GM18870 (cell line): ENCODE data around the gene KDM2A.
"Not testable (repeated sequence)": the region's sequence is repeated elsewhere in the genome, so short reads cannot be mapped to it uniquely, and the experiment has no call there.

ENCODE experiments used
- ATAC-seq: cut with Tn5 transposase; IDR thresholded peaks from one replicate; pipeline ENCODE4 v1.9.1; 2021; ENCODE audit warnings: moderate library complexity; ENCODE audit not compliant: unreplicated experiment

KDM2A gene

DNA sequence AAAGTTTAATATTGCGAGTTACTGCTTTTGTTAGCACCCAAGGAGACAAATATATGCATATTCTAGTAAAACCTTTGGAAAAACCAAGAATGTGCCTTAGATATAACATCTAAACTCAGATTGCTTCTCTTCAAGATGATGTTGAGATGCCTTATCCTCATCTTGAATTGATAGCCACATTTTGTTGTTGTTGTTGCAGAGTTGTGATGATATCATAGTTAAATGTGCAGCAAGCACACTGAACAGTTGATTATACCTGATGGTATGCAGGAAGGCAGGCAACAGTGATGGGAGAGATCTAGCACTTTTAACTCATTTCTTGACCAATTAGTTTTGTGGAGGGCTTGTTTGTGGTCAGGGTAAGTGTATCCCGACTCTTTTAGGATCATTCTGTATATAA, 48.0 kb downstream of the KDM2A start:
- ATAC-seq: no peak

DNA sequence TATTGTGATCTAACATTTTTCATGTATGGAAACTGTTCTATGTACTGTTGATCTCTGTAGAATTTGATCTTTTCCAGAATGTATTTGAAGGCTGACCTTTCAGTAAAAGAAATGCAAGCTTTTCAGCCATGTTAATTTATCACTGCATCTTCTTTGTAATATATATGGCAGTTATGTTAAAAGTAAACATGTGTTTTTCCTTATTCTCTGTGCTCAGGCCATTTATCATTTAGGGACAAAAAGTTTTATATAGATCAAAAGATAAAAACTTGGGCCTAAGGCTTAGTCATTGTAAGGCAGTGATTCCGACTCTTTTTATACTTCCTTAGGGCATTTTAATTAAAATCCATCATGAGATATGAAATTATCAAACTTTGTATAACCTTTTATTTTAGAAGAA, 48.7 kb downstream of the KDM2A start:
- no peak for ATAC-seq

DNA sequence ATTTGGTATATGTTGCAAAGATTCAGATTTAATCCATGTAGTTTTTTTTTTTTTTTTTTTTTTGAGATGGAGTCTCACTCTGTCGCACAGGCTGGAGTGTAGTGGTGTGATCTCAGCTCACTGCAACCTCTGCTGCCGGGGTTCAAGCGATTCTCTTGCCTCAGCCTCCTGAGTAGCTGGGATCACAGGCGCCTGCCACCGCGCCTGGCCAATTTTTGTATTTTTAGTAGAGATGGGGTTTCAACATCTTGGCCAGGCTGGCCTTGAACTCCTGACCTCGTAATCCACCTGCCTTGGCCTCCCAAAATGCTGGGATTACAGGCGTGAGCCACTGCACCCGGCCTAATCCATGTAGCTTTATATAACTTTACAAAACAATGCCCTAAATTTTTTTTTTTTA, 49.8 kb downstream of the KDM2A start:
- not testable (repeated sequence) for ATAC-seq

DNA sequence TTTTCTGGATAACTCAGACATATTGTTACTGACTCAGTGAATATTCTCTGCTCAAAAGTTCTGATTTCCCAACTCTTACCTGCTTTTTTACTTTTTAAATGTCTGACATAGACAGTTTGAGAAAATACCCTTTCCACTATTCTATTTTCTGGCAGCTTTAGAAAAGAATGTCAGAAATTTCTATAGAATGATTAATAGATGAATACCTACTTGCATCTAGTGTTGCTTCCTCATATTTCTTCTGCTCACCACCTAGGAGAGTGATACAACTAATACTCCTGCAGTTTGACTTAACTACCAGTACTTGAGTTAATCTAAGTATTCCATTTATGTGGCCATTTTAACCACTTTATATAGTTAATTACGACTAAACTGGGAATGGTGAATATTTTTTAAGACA, 55.2 kb downstream of the KDM2A start:
- no peak for ATAC-seq

DNA sequence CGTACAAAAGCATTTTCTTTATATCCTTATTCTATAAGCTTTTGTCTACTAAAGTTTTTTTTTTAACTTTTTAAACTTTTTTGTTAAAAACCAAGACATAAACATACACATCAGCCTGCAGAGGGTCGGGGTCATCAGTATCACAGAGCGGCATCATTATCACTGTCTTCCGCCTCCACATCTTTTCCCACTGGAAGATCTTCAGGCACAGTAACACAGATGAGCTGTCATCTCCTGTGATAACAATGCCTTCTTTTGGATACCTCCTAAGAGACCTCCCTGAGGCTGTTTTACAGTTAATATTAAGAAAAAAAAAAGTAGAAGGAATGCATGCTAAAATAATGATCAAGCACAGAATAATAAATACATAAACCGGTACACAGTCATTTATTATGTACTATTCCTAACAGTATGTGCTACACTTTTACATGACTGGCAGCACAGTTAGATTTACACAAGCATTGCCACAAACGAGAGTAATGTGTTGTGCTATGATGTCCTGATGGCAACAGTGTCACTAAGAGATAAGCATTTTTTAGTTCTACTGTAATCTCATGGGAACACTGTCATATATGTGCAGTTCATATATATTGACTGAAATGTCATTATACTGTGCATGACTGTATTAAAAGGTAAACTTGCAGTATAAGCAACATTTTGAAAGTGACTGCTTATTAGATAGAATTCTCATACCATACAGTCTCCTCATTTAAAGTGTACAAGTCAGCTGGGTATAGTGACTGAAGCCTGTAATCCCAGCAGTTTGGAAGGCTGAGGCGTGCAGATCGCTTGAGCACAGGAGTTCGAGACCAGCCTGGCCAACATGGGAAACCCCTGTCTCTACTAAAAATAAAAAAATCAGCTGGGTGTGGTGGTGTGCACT, 58.6 kb downstream of the KDM2A start:
- no peak for ATAC-seq

DNA sequence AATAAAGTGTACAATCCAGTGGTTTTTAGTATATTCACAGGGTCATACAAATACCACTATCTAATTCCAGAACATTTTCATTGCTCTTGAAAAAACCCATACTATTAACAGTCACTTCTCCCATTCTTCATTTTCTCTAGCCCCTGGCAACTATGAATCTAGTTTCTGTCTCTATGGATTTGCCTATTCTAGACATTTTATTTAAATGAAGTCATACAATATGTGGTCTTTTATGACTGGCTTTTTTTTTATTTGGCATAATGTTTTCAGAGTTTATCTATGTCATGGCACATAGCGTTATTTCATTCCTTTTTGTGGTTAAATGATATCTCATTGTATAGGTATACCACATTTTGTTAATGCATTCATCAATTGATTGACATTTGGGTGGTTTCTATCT, 59.4 kb downstream of the KDM2A start:
- ATAC-seq: no peak

DNA sequence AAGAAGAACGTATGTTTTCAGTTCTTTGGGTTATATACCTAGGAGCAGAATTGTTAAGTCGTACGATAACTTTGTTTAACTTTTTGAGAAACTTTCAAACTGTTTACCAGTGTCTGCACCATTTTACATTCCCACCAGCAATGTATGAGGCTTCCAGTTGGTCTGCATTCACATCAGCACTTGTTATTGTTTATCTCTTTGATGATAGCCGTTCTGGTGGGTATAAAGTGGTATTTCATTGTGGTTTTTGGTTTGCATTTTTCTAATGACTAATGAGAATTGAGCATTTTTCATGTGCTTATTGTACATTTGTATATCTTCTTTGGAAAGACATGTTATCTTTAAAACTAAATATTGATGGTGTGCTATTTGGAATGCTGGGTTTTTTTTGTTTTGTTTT, 59.8 kb downstream of the KDM2A start:
- no peak for ATAC-seq

DNA sequence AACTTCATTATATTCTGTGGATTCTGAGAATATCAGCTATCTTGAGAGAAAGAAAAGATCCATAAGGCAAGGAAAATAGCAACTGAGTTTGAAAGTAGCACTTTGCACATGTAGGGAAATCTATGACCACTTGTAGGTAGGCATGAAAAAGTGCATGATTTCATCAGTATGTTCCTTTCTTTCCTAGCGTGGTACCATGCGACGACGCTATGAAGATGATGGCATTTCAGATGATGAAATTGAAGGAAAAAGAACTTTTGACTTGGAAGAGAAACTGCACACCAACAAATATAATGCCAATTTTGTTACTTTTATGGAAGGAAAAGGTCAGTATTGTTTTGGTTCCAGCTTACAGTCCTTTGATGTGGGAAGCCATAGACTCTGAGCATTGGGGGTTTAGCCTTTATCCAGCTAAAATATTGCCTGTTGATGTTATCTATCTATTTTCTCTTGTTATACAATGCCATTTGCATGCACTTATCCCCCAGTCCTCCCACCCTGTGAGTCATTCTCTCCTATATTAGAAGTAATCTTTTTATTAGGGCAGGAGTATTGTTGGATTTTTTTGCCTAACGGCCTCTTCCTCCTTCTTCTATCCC, 60.9 kb downstream of the KDM2A start:
- ATAC-seq: no peak

DNA sequence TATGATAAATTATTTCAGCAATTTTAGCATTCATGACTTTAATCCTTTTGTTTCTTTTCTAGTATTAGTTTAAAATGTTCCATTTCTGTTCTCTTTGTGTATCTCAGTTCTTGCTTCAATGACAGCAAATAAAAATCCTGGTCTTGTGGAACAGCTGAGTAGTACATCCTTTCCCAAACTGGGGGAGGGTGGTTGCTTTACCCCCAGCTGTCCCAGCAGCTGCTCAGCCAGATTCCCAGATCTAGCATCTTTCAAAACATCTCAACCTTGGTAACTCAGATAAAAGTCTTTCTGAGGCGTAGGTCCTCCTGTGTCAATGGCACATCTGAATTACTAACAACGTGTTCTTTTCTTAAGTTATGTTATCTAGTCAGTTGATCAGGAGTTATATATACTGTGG, 75.0 kb downstream of the KDM2A start:
- ATAC-seq: no peak

DNA sequence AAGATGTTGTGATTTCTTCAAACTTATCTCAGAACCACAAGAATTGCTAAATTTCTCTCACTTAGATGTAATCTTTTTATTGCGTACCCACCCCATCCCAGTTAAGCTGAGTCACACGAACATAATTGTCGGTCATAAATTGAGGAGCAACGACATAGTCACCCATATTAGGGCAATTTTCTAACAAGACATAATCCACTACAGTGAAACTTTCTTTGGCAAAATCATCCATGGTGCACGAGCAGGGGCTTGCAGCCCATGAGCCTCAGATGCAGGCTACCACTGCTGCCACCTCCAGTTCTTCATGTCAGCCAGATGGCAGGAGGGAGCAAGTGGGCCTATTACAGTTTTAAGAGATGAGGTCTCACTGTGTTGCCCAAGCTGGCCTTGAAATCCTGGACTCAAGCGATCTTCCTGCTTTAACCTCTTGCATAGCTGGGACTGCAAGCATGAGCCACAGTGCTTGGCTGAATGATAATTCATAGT, 77.0 kb downstream of the KDM2A start:
- ATAC-seq: no peak

DNA sequence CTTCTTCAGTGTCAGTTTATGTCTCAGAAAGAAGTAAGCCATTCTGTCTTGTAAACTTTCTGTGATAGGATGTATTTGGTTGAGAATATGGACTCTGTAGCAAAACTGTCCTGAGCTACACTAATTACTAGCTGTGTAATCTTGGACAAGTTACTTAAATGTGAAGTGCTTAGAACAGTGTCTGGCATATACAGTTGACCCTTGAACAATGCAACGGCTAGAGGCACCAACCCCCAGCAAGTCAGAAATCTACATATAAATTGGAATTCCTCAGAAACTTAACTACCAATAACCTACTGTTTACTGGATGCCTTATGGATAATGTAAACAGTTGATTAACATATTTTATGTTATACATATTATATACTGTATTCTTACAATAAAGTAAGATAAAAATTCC, 78.5 kb downstream of the KDM2A start:
- no peak for ATAC-seq

DNA sequence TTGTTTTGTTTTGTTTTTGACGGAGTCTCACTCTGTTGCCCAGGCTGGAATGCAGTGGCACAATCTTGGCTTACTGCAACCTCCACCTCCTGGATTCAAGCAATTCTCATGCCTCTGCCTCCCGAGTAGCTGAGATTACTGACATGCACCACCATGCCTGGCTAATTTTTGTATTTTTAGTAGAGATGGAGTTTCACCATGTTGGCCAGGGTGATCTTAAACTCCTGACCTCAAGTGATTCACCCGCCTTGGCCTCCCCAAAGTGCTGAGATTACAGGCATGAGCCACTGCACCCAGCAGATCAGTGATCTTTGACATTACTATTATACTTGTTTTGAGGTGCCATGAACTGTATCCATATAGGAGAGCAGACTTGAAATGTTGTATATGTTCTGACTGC, 79.7 kb downstream of the KDM2A start:
- ATAC-seq: not testable (repeated sequence)

DNA sequence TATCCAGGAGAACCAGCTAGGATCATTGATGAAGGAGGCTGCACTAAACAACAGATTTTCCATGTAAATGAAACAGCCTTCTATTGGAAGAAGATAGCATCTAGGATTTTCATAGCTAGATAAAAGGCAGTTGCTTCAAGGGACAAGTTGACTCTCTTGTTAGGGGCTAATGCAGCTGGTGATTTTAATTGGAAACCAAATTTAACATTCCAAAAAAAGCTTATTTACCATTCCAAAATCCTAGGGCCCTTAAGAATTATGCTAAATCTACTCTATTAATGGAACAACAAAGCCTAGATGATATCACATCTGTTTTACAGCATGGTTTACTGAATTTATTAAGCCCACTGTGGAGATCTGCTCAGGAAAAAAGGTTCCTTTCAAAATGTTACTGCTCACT, 80.7 kb downstream of the KDM2A start:
- ATAC-seq: no peak

DNA sequence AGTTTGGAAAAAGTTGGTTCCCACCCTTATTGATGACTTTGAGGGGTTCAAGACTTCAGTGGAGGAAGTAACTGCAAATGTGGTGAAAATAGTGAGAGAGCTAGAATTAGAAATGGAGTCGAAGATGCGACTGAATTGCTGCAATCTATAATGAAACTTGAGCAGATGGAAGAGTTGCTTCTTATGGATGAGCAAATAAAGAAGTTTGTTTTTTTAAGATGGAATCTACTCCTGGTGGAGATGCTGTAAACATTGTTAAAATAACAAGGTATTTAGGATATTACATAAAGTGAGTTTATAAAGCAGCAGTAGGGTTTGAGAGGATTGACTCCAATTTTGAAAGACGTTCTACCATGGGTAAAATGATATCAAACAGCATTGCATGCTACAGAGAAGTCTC, 83.0 kb downstream of the KDM2A start:
- no peak for ATAC-seq

DNA sequence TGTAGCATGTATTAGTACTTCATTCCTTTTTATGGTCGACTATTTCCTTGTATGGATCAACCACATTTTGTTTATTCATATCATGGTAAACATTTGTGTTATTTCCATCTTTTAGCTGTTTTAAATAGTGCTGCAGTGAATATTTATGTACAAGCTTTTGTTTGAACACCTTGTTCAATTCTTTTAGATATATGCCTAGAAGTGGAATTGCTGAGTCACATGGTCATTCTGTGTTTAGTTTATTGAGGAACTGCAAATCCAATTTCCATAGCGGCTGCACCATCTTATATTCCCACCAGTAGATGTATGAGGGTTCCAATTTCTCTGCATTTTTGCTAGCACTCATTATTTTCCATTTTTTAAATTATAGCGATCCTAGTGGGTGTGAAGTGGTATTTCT, 85.8 kb downstream of the KDM2A start:
- no peak for ATAC-seq

DNA sequence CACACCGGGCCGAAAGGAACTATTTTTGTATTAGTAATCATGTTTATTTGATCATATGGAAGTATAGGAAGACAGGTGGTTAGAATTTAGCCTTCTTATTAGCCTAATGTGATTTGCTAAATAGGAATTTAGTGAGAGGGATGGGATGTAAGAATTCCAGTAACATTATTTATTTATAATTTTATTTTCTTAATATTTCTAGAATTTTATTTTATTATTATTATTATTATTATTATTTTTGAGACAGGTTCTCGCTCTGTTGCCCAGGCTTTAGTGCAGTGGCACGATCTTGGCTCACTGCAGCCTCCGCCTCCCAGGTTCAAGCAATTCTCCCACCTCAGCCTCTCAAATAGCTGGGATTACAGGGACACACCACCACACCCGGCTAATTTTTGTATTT, 90.2 kb downstream of the KDM2A start:
- not testable (repeated sequence) for ATAC-seq

DNA sequence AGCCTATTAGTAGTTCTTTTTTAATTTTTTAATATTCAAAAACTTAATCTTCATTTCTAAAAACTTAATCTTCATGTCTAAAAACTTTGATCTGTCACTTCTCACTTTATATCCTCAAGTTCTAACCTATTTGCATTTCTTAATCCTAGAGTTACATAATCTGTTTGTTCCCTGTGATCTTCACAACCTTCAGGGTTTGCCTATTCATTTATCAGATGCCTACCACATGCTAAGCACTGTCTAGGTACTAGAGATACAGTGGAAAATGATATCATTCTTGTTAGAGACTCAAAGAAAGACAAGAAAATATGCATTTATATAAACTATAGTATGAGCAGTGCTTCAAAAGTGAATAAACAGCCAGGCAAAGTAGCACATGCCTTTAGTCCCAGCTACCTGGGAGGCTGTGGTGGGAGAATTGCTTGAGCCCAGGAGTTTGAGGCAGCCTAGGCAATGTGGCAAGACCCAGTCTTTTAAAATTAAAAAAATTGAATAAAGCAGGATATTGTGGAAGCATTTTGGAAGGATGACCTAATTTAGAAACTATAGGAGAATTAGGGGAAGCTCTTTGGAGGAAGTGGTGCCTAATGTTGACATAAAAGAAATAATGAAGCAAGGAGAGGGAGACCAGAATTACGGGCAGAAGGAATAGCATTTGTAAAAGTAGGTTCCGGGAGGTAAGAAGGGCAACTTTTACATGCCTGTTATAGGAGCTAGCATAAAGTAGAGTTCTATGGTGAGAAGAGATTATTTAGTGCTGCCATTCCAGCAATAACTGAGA, 92.8 kb downstream of the KDM2A start:
- no peak for ATAC-seq

DNA sequence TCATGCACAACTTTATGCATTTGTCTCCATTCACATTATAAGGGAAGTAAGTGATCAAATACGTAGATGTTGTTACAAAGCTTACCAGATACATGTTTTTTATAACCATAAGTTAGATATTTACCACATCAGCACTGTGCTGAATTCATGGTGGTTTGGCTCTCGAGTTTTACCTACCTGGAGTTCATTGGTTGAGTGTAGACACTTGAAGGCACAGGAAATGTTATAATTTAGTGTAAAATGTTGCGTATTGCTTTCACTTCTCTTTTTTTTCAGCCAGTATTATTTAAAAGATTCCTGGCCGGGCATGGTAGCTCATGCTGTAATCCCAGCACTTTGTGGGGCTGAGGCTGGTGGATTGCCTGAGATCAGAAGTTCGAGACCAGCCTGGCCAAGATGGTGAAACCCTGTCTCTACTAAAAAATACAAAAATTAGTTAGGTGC, 94.1 kb downstream of the KDM2A start:
- ATAC-seq: no peak

DNA sequence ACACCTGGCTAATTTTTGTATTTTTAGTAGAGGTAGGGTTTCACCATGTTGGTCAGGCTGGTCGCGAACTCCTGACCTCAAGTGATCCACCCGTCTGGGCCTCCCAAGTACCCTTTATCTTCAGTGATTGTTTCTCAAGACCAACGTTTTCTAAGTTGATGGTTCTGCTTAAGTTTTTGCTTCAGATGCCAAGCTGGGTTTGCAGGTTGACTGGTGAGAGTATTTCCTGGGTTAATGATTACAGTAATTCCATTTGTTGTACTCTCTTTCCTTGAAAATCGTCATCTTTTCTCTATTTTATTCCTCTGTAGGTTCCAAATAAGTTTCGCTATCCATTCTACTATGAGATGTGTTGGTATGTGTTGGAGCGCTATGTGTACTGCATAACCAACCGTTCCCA, 108.7 kb downstream of the KDM2A start:
- ATAC-seq: no peak

DNA sequence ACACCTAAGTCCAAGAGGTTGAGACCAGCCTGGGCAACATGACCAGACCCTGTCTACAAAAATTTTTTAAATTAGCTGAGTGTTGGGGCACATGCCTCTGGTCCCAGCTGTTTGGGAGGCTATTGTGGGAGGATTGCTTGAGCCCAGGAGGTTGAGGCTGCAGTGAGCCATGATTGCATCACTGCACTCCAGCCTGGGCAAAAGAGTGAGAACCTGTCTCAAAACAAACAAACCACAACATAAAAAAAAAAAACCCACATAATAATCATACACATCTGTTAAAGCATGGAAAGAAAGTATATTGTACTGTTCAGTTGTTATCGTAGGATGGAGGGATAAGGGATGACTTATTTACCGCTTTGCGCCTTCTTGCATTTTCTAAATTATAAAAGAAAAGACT, 111.3 kb downstream of the KDM2A start:
- no peak for ATAC-seq

DNA sequence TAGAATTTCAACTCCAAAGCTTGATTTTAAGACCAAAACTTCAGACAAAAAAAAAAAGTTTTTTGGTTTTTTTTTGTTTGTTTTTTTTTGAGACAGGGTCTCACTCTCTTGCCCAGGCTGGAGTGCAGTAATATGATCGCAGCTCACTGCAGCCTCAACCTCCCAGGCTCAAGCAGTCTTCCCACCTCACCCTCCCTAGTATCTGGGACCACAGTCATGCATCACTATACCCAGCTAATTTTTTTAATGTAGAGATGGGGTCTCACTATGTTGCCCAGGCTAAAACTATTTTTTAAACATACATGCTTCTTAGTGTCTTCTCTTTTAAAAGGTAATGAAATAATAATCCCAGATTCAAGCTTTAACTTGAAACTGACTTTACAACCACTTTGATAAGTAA, 111.8 kb downstream of the KDM2A start:
- ATAC-seq: no peak
